ENCODE data around the gene CYTL1. TPM values are rescaled to one million over a fixed set of nuclear protein-coding genes. Genes with fewer than 3 reads are reported as not detected.

Gene CYTL1
- total RNA-seq, 1 donor from 2014 or later: 6.9 TPM

- Mint-ChIP-seq H3K27ac (no peak overlapping the region), H3K27me3 (peaks cover 4% of the 10 kb centered on the region), H3K4me3 (no peak overlapping the region), H3K9me3 (peaks cover 8% of the 10 kb centered on the region), H3K4me1 (ENCODE audit: unreplicated experiment) (no peaks in the 10 kb centered on the region), H3K36me3 (no peaks in the 10 kb centered on the region)
- TF ChIP-seq, protein P1, sequence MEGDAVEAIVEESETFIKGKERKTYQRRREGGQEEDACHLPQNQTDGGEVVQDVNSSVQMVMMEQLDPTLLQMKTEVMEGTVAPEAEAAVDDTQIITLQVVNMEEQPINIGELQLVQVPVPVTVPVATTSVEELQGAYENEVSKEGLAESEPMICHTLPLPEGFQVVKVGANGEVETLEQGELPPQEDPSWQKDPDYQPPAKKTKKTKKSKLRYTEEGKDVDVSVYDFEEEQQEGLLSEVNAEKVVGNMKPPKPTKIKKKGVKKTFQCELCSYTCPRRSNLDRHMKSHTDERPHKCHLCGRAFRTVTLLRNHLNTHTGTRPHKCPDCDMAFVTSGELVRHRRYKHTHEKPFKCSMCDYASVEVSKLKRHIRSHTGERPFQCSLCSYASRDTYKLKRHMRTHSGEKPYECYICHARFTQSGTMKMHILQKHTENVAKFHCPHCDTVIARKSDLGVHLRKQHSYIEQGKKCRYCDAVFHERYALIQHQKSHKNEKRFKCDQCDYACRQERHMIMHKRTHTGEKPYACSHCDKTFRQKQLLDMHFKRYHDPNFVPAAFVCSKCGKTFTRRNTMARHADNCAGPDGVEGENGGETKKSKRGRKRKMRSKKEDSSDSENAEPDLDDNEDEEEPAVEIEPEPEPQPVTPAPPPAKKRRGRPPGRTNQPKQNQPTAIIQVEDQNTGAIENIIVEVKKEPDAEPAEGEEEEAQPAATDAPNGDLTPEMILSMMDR (conservative IDR thresholded peaks at IDR 0.05): no peak
- DNase-seq (ENCODE audit: extremely low spot score, unreplicated experiment): no peak
These were observed 39.3 kb downstream of the CYTL1 start for GRCh38 chr4:4979971-4980370.

DNA sequence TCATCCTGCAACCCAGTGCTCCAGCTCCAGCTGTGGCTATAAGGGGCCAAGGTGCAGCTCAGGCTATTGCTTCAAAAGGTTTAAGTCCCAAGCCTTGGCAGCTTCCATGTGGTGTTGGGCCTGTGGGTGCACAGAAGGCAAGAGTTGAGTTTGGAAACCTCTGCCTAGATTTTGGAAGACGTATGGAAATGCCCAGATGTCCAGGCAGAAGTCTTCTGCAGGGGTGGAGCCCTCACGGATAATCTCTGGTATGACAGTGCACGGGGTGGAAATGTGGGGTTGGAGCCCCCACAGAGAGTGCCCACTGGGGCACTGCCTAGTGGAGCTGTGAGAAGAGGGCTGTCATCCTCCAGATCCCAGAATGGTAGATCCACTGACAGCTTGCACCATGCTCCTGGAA lies 44.5 kb downstream of the CYTL1 start:
- no peak overlapping the region for H3K4me3 Mint-ChIP-seq
- no peaks in the 10 kb centered on the region for H3K4me1 Mint-ChIP-seq (ENCODE audit: unreplicated experiment)
- H3K36me3 Mint-ChIP-seq: no peaks in the 10 kb centered on the region
- H3K9me3 Mint-ChIP-seq: peaks cover 16% of the 10 kb centered on the region
- no peak overlapping the region for H3K27ac Mint-ChIP-seq
- peaks cover 22% of the 10 kb centered on the region for H3K27me3 Mint-ChIP-seq
- no peak for DNase-seq (ENCODE audit: extremely low spot score, unreplicated experiment)
- TF ChIP-seq, protein P1 (conservative IDR thresholded peaks at IDR 0.05): no peak

DNA sequence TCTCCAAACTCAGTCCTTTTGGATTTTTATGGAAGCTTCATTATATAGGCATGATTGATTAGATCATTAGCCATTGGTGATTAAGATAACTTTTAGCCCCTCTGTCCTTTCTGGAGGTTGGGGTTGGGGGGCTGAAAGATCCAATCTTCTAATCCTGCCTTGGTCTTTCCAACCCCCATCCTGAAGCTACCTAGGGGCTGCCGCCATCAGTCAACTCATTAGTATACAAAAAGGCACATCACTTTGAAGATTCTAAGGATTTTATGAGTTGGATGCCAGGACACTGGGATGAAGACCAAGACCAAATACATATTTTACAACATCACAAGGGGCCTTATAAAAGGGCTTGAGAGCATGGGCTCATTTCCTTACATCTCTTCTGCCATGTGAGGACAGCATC lies 47.5 kb downstream of the CYTL1 start:
- Mint-ChIP-seq H3K4me1 (ENCODE audit: unreplicated experiment) (no peaks in the 10 kb centered on the region), H3K4me3 (no peak overlapping the region), H3K9me3 (peaks cover 16% of the 10 kb centered on the region), H3K27ac (no peak overlapping the region), H3K27me3 (peaks cover 28% of the 10 kb centered on the region), H3K36me3 (no peaks in the 10 kb centered on the region)
- TF ChIP-seq, protein P1 (conservative IDR thresholded peaks at IDR 0.05): no peak
- DNase-seq (ENCODE audit: extremely low spot score, unreplicated experiment): no peak

GRCh38 chr4:4969298-4969697 lies 50.0 kb downstream of the CYTL1 start:
- TF ChIP-seq, protein P1 (conservative IDR thresholded peaks at IDR 0.05): no peak
- H3K4me1 Mint-ChIP-seq (ENCODE audit: unreplicated experiment): no peaks in the 10 kb centered on the region
- no peak overlapping the region for H3K4me3 Mint-ChIP-seq
- DNase-seq (ENCODE audit: extremely low spot score, unreplicated experiment): no peak
- H3K27ac Mint-ChIP-seq: no peak overlapping the region
- H3K36me3 Mint-ChIP-seq: no peaks in the 10 kb centered on the region
- H3K9me3 Mint-ChIP-seq: peaks cover 7% of the 10 kb centered on the region
- H3K27me3 Mint-ChIP-seq: peaks cover 28% of the 10 kb centered on the region

DNA sequence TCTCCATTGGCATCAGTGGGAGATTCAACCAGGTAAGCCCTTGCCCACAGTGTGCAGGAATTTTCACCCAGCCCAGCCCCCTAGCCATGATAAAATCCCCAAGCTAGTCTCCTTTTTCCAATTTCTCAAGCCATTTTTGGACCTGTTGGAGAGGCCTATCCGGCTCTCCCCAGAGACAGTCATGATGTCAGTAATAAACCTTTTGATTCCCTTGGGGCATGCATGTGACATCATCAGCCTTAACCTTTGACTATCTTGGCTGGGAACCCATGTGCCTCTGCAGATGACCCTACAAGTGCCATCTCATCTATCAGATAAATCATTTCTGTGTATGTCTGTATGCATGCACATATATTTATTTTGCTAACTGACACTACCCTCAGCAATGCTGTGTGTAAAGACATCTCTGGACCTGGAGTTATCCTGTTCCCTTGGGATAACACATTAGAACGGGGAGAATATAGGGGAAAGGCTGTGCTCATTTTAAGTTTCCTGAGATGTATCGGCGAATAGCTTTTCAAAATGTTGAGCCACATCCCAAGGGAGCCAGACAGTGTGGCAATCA lies 51.0 kb downstream of the CYTL1 start:
- Mint-ChIP-seq H3K36me3 (no peaks in the 10 kb centered on the region), H3K27ac (no peak overlapping the region)

More for the DNA sequence above, 51.0 kb downstream of the CYTL1 start:
- Mint-ChIP-seq H3K9me3 (peaks cover under 1% of the 10 kb centered on the region), H3K4me3 (no peak overlapping the region), H3K27me3 (peaks cover 23% of the 10 kb centered on the region), H3K4me1 (ENCODE audit: unreplicated experiment) (no peaks in the 10 kb centered on the region)
- TF ChIP-seq, protein P1 (conservative IDR thresholded peaks at IDR 0.05): no peak
- DNase-seq (ENCODE audit: extremely low spot score, unreplicated experiment): no peak

Other genes starting within 250 kb of the CYTL1 start
- 7.4 and 67.3 TPM in 2 replicates for gene MSX1, start 159.8 kb downstream of the CYTL1 start, total RNA-seq (ENCODE audit: low replicate concordance)
- gene STK32B, start 32.0 kb upstream of the CYTL1 start, total RNA-seq (ENCODE audit: low replicate concordance): 0.98 and 3.0 TPM in 2 replicates

All from type B pancreatic cell (in vitro differentiated cells).